Ascending aorta (tissue), 2 donors: ENCODE data around the gene GCHFR. TPM values are rescaled to one million over a fixed set of nuclear protein-coding genes. Genes with fewer than 3 reads are reported as not detected.
A peak's percentile ranks its signal among the peaks of the same experiment; 100 is the strongest.

Experiments used
- DNase-seq, 2 donors: peaks; one replicate each; pipeline ENCODE4 v3.0.0-alpha.2; 2019; ENCODE audit warnings: low spot score in 2 of 2
- H3K27ac ChIP-seq, 2 donors: fragments of 200-600 bp; sonication (generic); one replicate each; pipeline ENCODE4 v1.5.1; 2016 to 2017; ENCODE audit warnings: mild to moderate bottlenecking in 1 of 2
- H3K27me3 ChIP-seq: fragments of 200-600 bp; sonication (generic); one replicate; pipeline ENCODE4 v1.5.1; 2017
- H3K36me3 ChIP-seq, 2 donors: fragments of 200-600 bp; sonication (generic); one replicate each; pipeline ENCODE4 v1.5.1; 2016
- H3K4me1 ChIP-seq, 2 donors: fragments of 200-600 bp; sonication (generic); one replicate each; pipeline ENCODE4 v1.5.1; 2016 to 2017; ENCODE audit warnings: mild to moderate bottlenecking in 1 of 2
- H3K4me3 ChIP-seq, 2 donors: fragments of 200-600 bp; sonication (generic); one replicate each; pipeline ENCODE4 v1.5.1; 2016 to 2017; ENCODE audit warnings: mild to moderate bottlenecking in 1 of 2
- H3K9me3 ChIP-seq, 2 donors: fragments of 200-600 bp; sonication (generic); one replicate each; pipeline ENCODE4 v1.5.1; 2016
- intact Hi-C: fragments of 100-400 bp; cut with DNase I; formaldehyde crosslinking; loops from one replicate; pipeline ENCODE4 v1.15.1; 2023
- total RNA-seq: library from RNA; depleted of rRNA; stranded (reverse); fragments of >200 nt; gene quantifications from one replicate; pipeline ENCODE4 v1.1.0, GENCODE V29; 2016
- TF ChIP-seq, protein P1 (sequence below), 3 experiments: fragments of 200-600 bp in 2 of 3; fragments of 450-650 bp in 1 of 3; sonication (generic) in 2 of 3; IDR thresholded peaks; one replicate each; pipeline ENCODE4 v1.5.1; 2016 to 2019; ENCODE audit warnings: antibody characterized with exemption in 3 of 3, mild to moderate bottlenecking in 1 of 3, moderate library complexity in 1 of 3

GCHFR gene
- total RNA-seq, 1 donor from 2014 or later, result 26.4 TPM

- H3K36me3 ChIP-seq, result peaks cover 53 to 74% of the 10 kb centered on the region in 2 donors
- H3K4me1 ChIP-seq, result no peaks in the 10 kb centered on the region
- intact Hi-C loops, result no loop called here
- no peak overlapping the region for H3K27ac ChIP-seq
- no peaks in the 10 kb centered on the region for H3K9me3 ChIP-seq
- TF ChIP-seq, protein P1, sequence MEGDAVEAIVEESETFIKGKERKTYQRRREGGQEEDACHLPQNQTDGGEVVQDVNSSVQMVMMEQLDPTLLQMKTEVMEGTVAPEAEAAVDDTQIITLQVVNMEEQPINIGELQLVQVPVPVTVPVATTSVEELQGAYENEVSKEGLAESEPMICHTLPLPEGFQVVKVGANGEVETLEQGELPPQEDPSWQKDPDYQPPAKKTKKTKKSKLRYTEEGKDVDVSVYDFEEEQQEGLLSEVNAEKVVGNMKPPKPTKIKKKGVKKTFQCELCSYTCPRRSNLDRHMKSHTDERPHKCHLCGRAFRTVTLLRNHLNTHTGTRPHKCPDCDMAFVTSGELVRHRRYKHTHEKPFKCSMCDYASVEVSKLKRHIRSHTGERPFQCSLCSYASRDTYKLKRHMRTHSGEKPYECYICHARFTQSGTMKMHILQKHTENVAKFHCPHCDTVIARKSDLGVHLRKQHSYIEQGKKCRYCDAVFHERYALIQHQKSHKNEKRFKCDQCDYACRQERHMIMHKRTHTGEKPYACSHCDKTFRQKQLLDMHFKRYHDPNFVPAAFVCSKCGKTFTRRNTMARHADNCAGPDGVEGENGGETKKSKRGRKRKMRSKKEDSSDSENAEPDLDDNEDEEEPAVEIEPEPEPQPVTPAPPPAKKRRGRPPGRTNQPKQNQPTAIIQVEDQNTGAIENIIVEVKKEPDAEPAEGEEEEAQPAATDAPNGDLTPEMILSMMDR (IDR thresholded peaks at IDR 0.05), result no peak
- no peak for DNase-seq
- H3K4me3 ChIP-seq, result no peak overlapping the region
- no peaks in the 10 kb centered on the region for H3K27me3 ChIP-seq
These were observed 15.9 kb upstream of the GCHFR start for GRCh38 chr15:40747685-40748631.

- Histone ChIP-seq H3K4me3 (no peak overlapping the region), H3K27ac (no peak overlapping the region), H3K4me1 (peaks cover 0 to 4% of the 10 kb centered on the region in 2 donors), H3K36me3 (peaks cover 46 to 62% of the 10 kb centered on the region in 2 donors), H3K27me3 (no peaks in the 10 kb centered on the region), H3K9me3 (no peaks in the 10 kb centered on the region)
- intact Hi-C loops, result no loop called here
- no peak for DNase-seq
- TF ChIP-seq, protein P1 (IDR thresholded peaks at IDR 0.05), result no peak
These were observed 14.7 kb upstream of the GCHFR start for GRCh38 chr15:40749151-40749630.

DNA sequence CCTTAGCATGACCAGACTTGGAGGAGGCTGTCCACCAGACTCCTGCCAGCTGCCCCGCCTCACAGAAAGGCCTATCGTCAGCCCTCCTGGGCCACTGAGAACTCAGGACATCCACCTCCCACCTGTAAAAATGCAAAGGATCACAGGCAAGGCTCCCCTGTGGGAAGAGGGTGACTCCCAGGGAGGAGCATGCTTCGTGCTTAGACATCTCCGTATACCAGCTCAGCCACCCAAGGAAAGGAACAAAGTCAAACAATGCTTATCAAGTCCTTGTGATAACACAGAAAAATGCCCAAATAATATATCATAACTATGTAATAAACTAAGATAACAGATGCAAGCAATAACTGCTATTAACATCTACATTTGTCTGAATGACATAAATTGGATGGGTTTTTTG lies 13.0 kb upstream of the GCHFR start:
- H3K9me3 ChIP-seq, result no peaks in the 10 kb centered on the region
- peaks cover 0 to 11% of the 10 kb centered on the region in 2 donors for H3K4me1 ChIP-seq
- intact Hi-C loops, result no loop called here
- H3K36me3 ChIP-seq, result peaks cover 38 to 49% of the 10 kb centered on the region in 2 donors
- no peak for DNase-seq
- H3K4me3 ChIP-seq, result no peak overlapping the region
- no peak overlapping the region for H3K27ac ChIP-seq
- H3K27me3 ChIP-seq, result no peaks in the 10 kb centered on the region
- TF ChIP-seq, protein P1 (IDR thresholded peaks at IDR 0.05), result no peak

GRCh38 chr15:40751745-40752144 lies 12.1 kb upstream of the GCHFR start:
- H3K9me3 ChIP-seq, result no peaks in the 10 kb centered on the region
- peaks cover 35 to 49% of the 10 kb centered on the region in 2 donors for H3K36me3 ChIP-seq
- TF ChIP-seq, protein P1 (IDR thresholded peaks at IDR 0.05), result no peak
- intact Hi-C loops, result no loop called here
- no peak overlapping the region for H3K27ac ChIP-seq
- no peak overlapping the region for H3K4me3 ChIP-seq
- H3K27me3 ChIP-seq, result no peaks in the 10 kb centered on the region
- DNase-seq, result no peak
- H3K4me1 ChIP-seq, result peaks cover 0 to 12% of the 10 kb centered on the region in 2 donors

DNA sequence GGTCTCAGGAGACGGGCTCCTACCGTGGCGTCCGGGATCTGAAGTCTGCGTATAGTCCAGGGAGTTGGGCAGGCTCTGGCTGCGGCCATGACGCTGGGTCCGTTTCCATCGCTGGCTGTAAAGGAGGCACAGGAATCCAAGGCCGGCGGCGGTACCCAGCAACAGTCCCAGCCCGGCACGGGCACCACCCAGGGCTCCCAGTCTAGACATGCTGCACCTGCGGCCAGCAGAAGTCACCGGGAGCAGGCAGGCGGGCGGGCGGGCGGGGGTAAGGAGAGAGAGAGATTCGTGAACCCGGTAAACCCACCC lies 9.3 kb upstream of the GCHFR start:
- TF ChIP-seq, protein P1 (IDR thresholded peaks at IDR 0.05), result no peak
- Histone ChIP-seq H3K4me3 (peak overlapping the region; percentile 95 to 98), H3K9me3 (no peaks in the 10 kb centered on the region), H3K27ac (peak overlapping the region; percentile 85 to 86), H3K4me1 (peaks cover 0 to 12% of the 10 kb centered on the region in 2 donors), H3K36me3 (peaks cover 22 to 32% of the 10 kb centered on the region in 2 donors), H3K27me3 (no peaks in the 10 kb centered on the region)
- DNase-seq, result peak in 1 of 2 donors; percentile 67
- intact Hi-C loops, result loop anchor here (2.0 kb wide), 2 partner anchors 140 to 160 kb away; partner anchors contain the start of genes KNL1 and VPS18
